ENCODE data around the gene NFIC. TPM values are rescaled to one million over a fixed set of nuclear protein-coding genes. Genes with fewer than 3 reads are reported as not detected.

NFIC gene
- total RNA-seq, 2 experiments from 2014 or later, result 1.5 to 1.7 TPM

- intact Hi-C loops (cut with micrococcal nuclease; ENCODE audit: unreplicated experiment), result no loop called here
- H3K9me3 ChIP-seq (ENCODE audit: low read length), result no peaks in the 10 kb centered on the region
- H3K4me1 ChIP-seq (ENCODE audit: insufficient read depth, low read length, poor library complexity, severe bottlenecking), result no peaks in the 10 kb centered on the region
- no peaks in the 10 kb centered on the region for H3K9me2 ChIP-seq (ENCODE audit: insufficient read depth, low read length)
- H4K20me1 ChIP-seq (ENCODE audit: insufficient read depth, low read length), result no peaks in the 10 kb centered on the region
- no peaks in the 10 kb centered on the region for H3K79me2 ChIP-seq (ENCODE audit: insufficient read depth, low read depth, low read length)
- no peak overlapping the region for H2AFZ ChIP-seq (ENCODE audit: low read length)
- ChIA-PET POLR2A (no interaction called here), CTCF (ENCODE audit: unreplicated experiment) (no interaction called here)
- no peaks in the 10 kb centered on the region for H3K36me3 ChIP-seq (ENCODE audit: insufficient read depth, low read length)
- no peak for TF ChIP-seq EZH2phosphoT487 (IDR thresholded peaks at IDR 0.05; ENCODE audit: borderline replicate concordance, low read depth, low read length)
- no peak for TF ChIP-seq CTCF (conservative IDR thresholded peaks at IDR 0.05; ENCODE audit: low read length)
- DNase-seq (ENCODE audit: low spot score), result no peak
- H3K4me3 ChIP-seq (ENCODE audit: low read depth, low read length, poor library complexity, severe bottlenecking), result no peak overlapping the region
- H3K4me2 ChIP-seq (ENCODE audit: low read length), result no peak overlapping the region
- BruUV-seq (replicated peaks), result no TSS peak
- no peak overlapping the region for H3K27ac ChIP-seq (ENCODE audit: low read depth, low read length, poor library complexity, severe bottlenecking)
Measured at GRCh38 chr19:3403489-3404323, 37.3 kb downstream of the NFIC start.

- H2AFZ ChIP-seq (ENCODE audit: low read length), result no peak overlapping the region
- no peaks in the 10 kb centered on the region for H3K79me2 ChIP-seq (ENCODE audit: insufficient read depth, low read depth, low read length)
Measured at GRCh38 chr19:3404324-3405260, 38.2 kb downstream of the NFIC start.

More at GRCh38 chr19:3404324-3405260, 38.2 kb downstream of the NFIC start:
- no peak for DNase-seq (ENCODE audit: low spot score)
- no peaks in the 10 kb centered on the region for H3K4me1 ChIP-seq (ENCODE audit: insufficient read depth, low read length, poor library complexity, severe bottlenecking)
- CTCF ChIA-PET (ENCODE audit: unreplicated experiment), result no interaction called here
- no peak overlapping the region for H3K27ac ChIP-seq (ENCODE audit: low read depth, low read length, poor library complexity, severe bottlenecking)
- TF ChIP-seq CTCF (conservative IDR thresholded peaks at IDR 0.05; ENCODE audit: low read length) (no peak), EZH2phosphoT487 (IDR thresholded peaks at IDR 0.05; ENCODE audit: borderline replicate concordance, low read depth, low read length) (no peak)
- H3K4me3 ChIP-seq (ENCODE audit: low read depth, low read length, poor library complexity, severe bottlenecking), result no peak overlapping the region
- H3K36me3 ChIP-seq (ENCODE audit: insufficient read depth, low read length), result no peaks in the 10 kb centered on the region
- POLR2A ChIA-PET, result no interaction called here
- no peak overlapping the region for H3K4me2 ChIP-seq (ENCODE audit: low read length)
- BruUV-seq (replicated peaks), result no TSS peak
- H4K20me1 ChIP-seq (ENCODE audit: insufficient read depth, low read length), result no peaks in the 10 kb centered on the region
- no peaks in the 10 kb centered on the region for H3K9me2 ChIP-seq (ENCODE audit: insufficient read depth, low read length)
- no peaks in the 10 kb centered on the region for H3K9me3 ChIP-seq (ENCODE audit: low read length)
- intact Hi-C loops (cut with micrococcal nuclease; ENCODE audit: unreplicated experiment), result no loop called here
